Adipocyte (in vitro differentiated cells): Measurements from ENCODE around the gene MCU.
"Not testable (repeated sequence)": the region's sequence is repeated elsewhere in the genome, so short reads cannot be mapped to it uniquely, and the experiment has no call there.

Source experiments
- DNase-seq: peaks from one replicate; pipeline ENCODE4 v3.0.0-alpha.2; 2015; ENCODE audit warnings: low read depth
- H3K27me3 ChIP-seq: replicated peaks from 2 replicates; pipeline ENCODE4 v1.7.0; 2013; ENCODE audit warnings: mild to moderate bottlenecking, low read length, moderate library complexity; ENCODE audit not compliant: control insufficient read depth, insufficient read depth
- H3K36me3 ChIP-seq: 2 replicates; pipeline ENCODE4 v1.7.0; 2013; ENCODE audit warnings: low read length, mild to moderate bottlenecking, moderate library complexity; ENCODE audit not compliant: control insufficient read depth, insufficient read depth, severe bottlenecking
- H3K4me1 ChIP-seq: 2 replicates; pipeline ENCODE4 v1.7.0; 2013; ENCODE audit warnings: mild to moderate bottlenecking, low read length, moderate library complexity; ENCODE audit not compliant: control insufficient read depth, insufficient read depth
- H3K4me3 ChIP-seq: 2 replicates; pipeline ENCODE4 v1.7.0; 2013; ENCODE audit warnings: mild to moderate bottlenecking, low read length, moderate library complexity
- H3K9ac ChIP-seq: 2 replicates; pipeline ENCODE4 v1.7.0; 2013; ENCODE audit warnings: mild to moderate bottlenecking, low read length, moderate library complexity
- H3K9me3 ChIP-seq: 2 replicates; pipeline ENCODE4 v1.7.0; 2013; ENCODE audit warnings: mild to moderate bottlenecking, low read length, moderate library complexity; ENCODE audit not compliant: control insufficient read depth

The MCU gene

DNA sequence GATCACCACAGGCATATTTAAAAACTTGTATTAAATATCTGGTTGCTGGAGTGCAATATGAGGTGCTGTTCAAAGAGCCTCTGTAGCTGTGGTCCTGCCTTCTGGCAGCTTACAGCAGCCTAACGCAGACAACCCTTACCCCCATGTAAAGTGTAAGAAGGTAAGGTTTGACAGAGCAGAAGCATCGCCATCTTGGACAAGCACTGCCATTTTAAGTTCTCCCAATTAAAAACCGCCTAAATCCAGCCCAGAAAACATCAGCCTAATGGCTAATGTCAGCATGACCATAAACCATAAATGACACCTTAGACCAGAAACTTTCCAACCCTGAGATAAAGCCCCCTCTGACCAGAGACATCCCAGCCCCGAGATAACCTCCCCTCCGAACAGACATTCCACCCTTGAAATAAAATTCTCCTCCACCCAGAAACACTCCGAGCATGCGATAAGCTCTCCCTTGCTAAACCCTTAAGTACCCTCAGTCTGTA lies 196.3 kb downstream of the MCU start:
- Histone ChIP-seq H3K27me3 (no peaks in the 10 kb centered on the region), H3K9me3 (no peaks in the 10 kb centered on the region), H3K4me3 (no peak overlapping the region), H3K36me3 (peaks cover 39% of the 10 kb centered on the region), H3K4me1 (no peaks in the 10 kb centered on the region), H3K9ac (no peak overlapping the region)
- no peak for DNase-seq

GRCh38 chr10:72889391-72889831 lies 197.5 kb downstream of the MCU start:
- Histone ChIP-seq H3K4me1 (no peaks in the 10 kb centered on the region), H3K9ac (no peak overlapping the region), H3K4me3 (no peak overlapping the region), H3K36me3 (peaks cover 34% of the 10 kb centered on the region), H3K9me3 (no peaks in the 10 kb centered on the region), H3K27me3 (no peaks in the 10 kb centered on the region)
- no peak for DNase-seq

GRCh38 chr10:72890086-72890485 lies 198.1 kb downstream of the MCU start:
- Histone ChIP-seq H3K4me1 (no peaks in the 10 kb centered on the region), H3K27me3 (no peaks in the 10 kb centered on the region), H3K9me3 (no peaks in the 10 kb centered on the region), H3K4me3 (no peak overlapping the region), H3K9ac (no peak overlapping the region), H3K36me3 (peaks cover 30% of the 10 kb centered on the region)
- no peak for DNase-seq

GRCh38 chr10:72893136-72893798 lies 201.3 kb downstream of the MCU start, which contains the start of gene OIT3:
Gene OIT3, plus strand, starts transcription at chr10:72893739. Its CDS starts 60 bp downstream, at chr10:72893799.
- Histone ChIP-seq H3K4me3 (no peak within 1 kb of the TSS), H3K27me3 (no peaks in the 10 kb centered on the region), H3K36me3 (peaks cover 4% of the 10 kb centered on the region), H3K4me1 (no peaks in the 10 kb centered on the region), H3K9ac (no peak within 1 kb of the TSS), H3K9me3 (no peaks in the 10 kb centered on the region)
- DNase-seq, result no peak

- Histone ChIP-seq H3K9me3 (no peaks in the 10 kb centered on the region), H3K4me3 (no peak overlapping the region), H3K36me3 (no peaks in the 10 kb centered on the region), H3K27me3 (no peaks in the 10 kb centered on the region), H3K4me1 (no peaks in the 10 kb centered on the region), H3K9ac (no peak overlapping the region)
- no peak for DNase-seq
Observed at GRCh38 chr10:72895236-72895850, 203.4 kb downstream of the MCU start.

- no peak overlapping the region for H3K9ac ChIP-seq
- H3K9me3 ChIP-seq, result no peaks in the 10 kb centered on the region
- no peak overlapping the region for H3K4me3 ChIP-seq
- DNase-seq, result no peak
- H3K27me3 ChIP-seq, result no peaks in the 10 kb centered on the region
- H3K4me1 ChIP-seq, result no peaks in the 10 kb centered on the region
- H3K36me3 ChIP-seq, result no peaks in the 10 kb centered on the region
Observed at GRCh38 chr10:72898616-72899015, 206.7 kb downstream of the MCU start.

- no peaks in the 10 kb centered on the region for H3K36me3 ChIP-seq
- DNase-seq, result no peak
- no peak overlapping the region for H3K4me3 ChIP-seq
- H3K4me1 ChIP-seq, result no peaks in the 10 kb centered on the region
- H3K9me3 ChIP-seq, result no peaks in the 10 kb centered on the region
- no peak overlapping the region for H3K9ac ChIP-seq
- no peaks in the 10 kb centered on the region for H3K27me3 ChIP-seq
Observed at GRCh38 chr10:72899545-72899944, 207.6 kb downstream of the MCU start.

GRCh38 chr10:72903941-72904446 lies 212.1 kb downstream of the MCU start:
- H3K36me3 ChIP-seq, H3K4me1 ChIP-seq, H3K4me3 ChIP-seq, H3K9me3 ChIP-seq, DNase-seq, H3K9ac ChIP-seq, H3K27me3 ChIP-seq: not testable (repeated sequence)

GRCh38 chr10:72904806-72905205 lies 212.9 kb downstream of the MCU start:
- no peaks in the 10 kb centered on the region for H3K27me3 ChIP-seq
- H3K9ac ChIP-seq, result no peak overlapping the region
- no peak for DNase-seq
- no peak overlapping the region for H3K4me3 ChIP-seq
- no peaks in the 10 kb centered on the region for H3K36me3 ChIP-seq
- H3K9me3 ChIP-seq, result no peaks in the 10 kb centered on the region
- no peaks in the 10 kb centered on the region for H3K4me1 ChIP-seq

- no peaks in the 10 kb centered on the region for H3K36me3 ChIP-seq
- no peak overlapping the region for H3K4me3 ChIP-seq
- no peak overlapping the region for H3K9ac ChIP-seq
- DNase-seq, result no peak
- no peaks in the 10 kb centered on the region for H3K27me3 ChIP-seq
- no peaks in the 10 kb centered on the region for H3K9me3 ChIP-seq
- H3K4me1 ChIP-seq, result no peaks in the 10 kb centered on the region
Observed at GRCh38 chr10:72906446-72906845, 214.5 kb downstream of the MCU start.

- H3K9me3 ChIP-seq, result no peaks in the 10 kb centered on the region
- H3K4me1 ChIP-seq, result no peaks in the 10 kb centered on the region
- no peaks in the 10 kb centered on the region for H3K27me3 ChIP-seq
- no peak for DNase-seq
- no peaks in the 10 kb centered on the region for H3K36me3 ChIP-seq
- H3K4me3 ChIP-seq, result no peak overlapping the region
- no peak overlapping the region for H3K9ac ChIP-seq
Observed at GRCh38 chr10:72910705-72911104, 218.8 kb downstream of the MCU start.
